Lung (tissue), 12 donors: Measurements from ENCODE around the gene HSD11B1L. TPM values are rescaled to one million over a fixed set of nuclear protein-coding genes. Genes with fewer than 3 reads are reported as not detected.

Experiments used
- ATAC-seq: fragments of 200-7000 bp; cut with Tn5 transposase; one replicate; pipeline ENCODE4 v1.9.1; 2020; ENCODE audit warnings: moderate number of reproducible peaks; ENCODE audit not compliant: insufficient read depth, low FRiP score
- DNase-seq, 3 donors: peaks; one replicate each; pipeline ENCODE4 v3.0.0-alpha.2; 2013 to 2017
- H3K27ac ChIP-seq, 2 donors: one replicate each; pipeline ENCODE4 v1.5.1; 2013; ENCODE audit warnings: mild to moderate bottlenecking in 2 of 2, moderate library complexity in 2 of 2, control low read depth in 1 of 2, inconsistent platforms in 1 of 2, low read depth in 1 of 2, low read length in 1 of 2
- H3K27me3 ChIP-seq, 3 donors: one replicate each; pipeline ENCODE4 v1.5.1; 2013; ENCODE audit warnings: low read length in 2 of 3; ENCODE audit not compliant: control insufficient read depth in 3 of 3, insufficient read depth in 3 of 3
- H3K36me3 ChIP-seq, 4 donors: one replicate each; pipeline ENCODE4 v1.5.1; 2013; ENCODE audit warnings: low read length in 4 of 4, mild to moderate bottlenecking in 1 of 4, moderate library complexity in 1 of 4; ENCODE audit not compliant: control insufficient read depth in 4 of 4, insufficient read depth in 4 of 4
- H3K4me1 ChIP-seq, 5 donors: one replicate each; pipeline ENCODE4 v1.5.1; 2013; ENCODE audit warnings: low read length in 5 of 5, mild to moderate bottlenecking in 2 of 5, moderate library complexity in 1 of 5; ENCODE audit not compliant: control insufficient read depth in 5 of 5, insufficient read depth in 5 of 5
- H3K4me3 ChIP-seq: one replicate; pipeline ENCODE4 v1.5.1; 2013; ENCODE audit warnings: mild to moderate bottlenecking, control low read depth, moderate library complexity
- H3K9ac ChIP-seq, 2 donors: one replicate each; pipeline ENCODE4 v1.5.1; 2013; ENCODE audit warnings: low read length in 2 of 2, control low read depth in 1 of 2; ENCODE audit not compliant: insufficient read depth in 1 of 2
- H3K9me3 ChIP-seq, 4 donors: one replicate each; pipeline ENCODE4 v1.5.1; 2013; ENCODE audit warnings: low read length in 3 of 4, mild to moderate bottlenecking in 1 of 4, moderate library complexity in 1 of 4; ENCODE audit not compliant: control insufficient read depth in 4 of 4, insufficient read depth in 3 of 4
- WGBS, 2 donors: extraction: QIAGEN DNeasy Blood & Tissue Kit; methylation state at CpG; one replicate each; pipeline ENCODE4 v1.1.7; 2013; 5-methylcytosine and 5-hydroxymethylcytosine counted together
- polyA plus RNA-seq, 2 donors: library from polyadenylated mRNA; stranded (reverse); fragments of 200-250 nt; gene quantifications; one replicate each; pipeline ENCODE4 v1.2.1, GENCODE V29; 2013
- total RNA-seq, 2 donors: library from RNA; depleted of rRNA in 1 of 2; stranded (reverse); fragments of >200 nt in 1 of 2; gene quantifications; one replicate each; pipeline ENCODE4 v1.2.1, GENCODE V29; 2014 to 2021
- TF ChIP-seq, protein P1 (sequence below): IDR thresholded peaks from 2 replicates; pipeline ENCODE4 v1.5.1; 2012; ENCODE audit warnings: mild to moderate bottlenecking; ENCODE audit errors: control extremely low read depth, extremely low read depth
- donor health status: control.
- donor health status: control.
- donor health status: Bipolar disorder and iron deficiency.
- donor health status: healthy.
- donor health status: DM: yes; HTN: yes; CAD: no.

HSD11B1L gene
- total and polyA plus RNA-seq, 4 donors = 7.5 to 12.2 (median 9.2) TPM

DNA sequence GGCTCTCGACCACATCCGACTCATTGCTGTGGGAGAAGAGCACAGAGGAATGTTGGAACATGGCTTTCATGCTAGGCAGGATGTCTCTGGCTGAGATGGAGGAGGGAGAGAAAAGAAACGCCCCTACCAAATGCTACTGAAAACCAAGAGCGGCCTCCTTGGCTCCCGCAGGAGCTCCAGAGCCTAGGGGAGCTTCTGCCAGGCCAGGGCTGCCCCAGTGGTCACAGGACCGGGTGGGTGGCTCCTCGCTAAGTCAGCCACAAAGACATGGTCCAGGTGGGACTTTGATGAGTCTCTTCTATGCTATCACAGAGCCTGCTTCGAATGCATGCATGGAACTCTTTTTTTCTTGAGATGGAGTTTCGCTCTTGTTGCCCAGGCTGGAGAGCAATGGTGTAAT lies 32.4 kb downstream of the HSD11B1L start:
- H3K4me1 ChIP-seq = peaks cover 0 to 3% (median 0%) of the 10 kb centered on the region in 5 donors
- no peak for ATAC-seq
- no peak overlapping the region for H3K9ac ChIP-seq
- H3K27ac ChIP-seq = no peak overlapping the region
- peaks cover 2 to 44% (median 11%) of the 10 kb centered on the region in 4 donors for H3K36me3 ChIP-seq
- no peaks in the 10 kb centered on the region for H3K27me3 ChIP-seq
- no peak overlapping the region for H3K4me3 ChIP-seq
- 95 to 98% methylated on average over 9 of the region's 9 CpGs for WGBS, 2 donors
- no peaks in the 10 kb centered on the region for H3K9me3 ChIP-seq
- no peak for DNase-seq
- TF ChIP-seq, protein P1, sequence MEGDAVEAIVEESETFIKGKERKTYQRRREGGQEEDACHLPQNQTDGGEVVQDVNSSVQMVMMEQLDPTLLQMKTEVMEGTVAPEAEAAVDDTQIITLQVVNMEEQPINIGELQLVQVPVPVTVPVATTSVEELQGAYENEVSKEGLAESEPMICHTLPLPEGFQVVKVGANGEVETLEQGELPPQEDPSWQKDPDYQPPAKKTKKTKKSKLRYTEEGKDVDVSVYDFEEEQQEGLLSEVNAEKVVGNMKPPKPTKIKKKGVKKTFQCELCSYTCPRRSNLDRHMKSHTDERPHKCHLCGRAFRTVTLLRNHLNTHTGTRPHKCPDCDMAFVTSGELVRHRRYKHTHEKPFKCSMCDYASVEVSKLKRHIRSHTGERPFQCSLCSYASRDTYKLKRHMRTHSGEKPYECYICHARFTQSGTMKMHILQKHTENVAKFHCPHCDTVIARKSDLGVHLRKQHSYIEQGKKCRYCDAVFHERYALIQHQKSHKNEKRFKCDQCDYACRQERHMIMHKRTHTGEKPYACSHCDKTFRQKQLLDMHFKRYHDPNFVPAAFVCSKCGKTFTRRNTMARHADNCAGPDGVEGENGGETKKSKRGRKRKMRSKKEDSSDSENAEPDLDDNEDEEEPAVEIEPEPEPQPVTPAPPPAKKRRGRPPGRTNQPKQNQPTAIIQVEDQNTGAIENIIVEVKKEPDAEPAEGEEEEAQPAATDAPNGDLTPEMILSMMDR = no peak

DNA sequence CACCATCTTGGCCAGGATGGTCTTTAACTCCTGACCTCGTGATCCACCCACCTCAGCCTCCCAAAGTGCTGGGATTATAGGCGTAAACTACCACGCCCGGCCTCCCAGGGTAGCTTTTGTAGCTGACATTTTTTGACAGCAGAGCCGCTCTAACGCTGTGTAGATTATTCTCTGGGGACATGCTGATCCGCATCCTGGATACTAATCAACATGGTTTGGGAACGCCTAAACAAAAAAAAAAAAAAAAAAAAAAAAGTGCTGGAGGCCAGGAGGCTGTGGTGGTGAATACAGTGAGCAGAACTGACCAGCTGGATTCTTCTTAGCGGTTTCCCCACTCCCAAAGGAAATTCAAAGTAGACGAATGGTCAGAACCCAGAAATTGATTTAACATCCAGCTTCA lies 34.0 kb downstream of the HSD11B1L start:
- Histone ChIP-seq H3K9ac (no peak overlapping the region), H3K27me3 (no peaks in the 10 kb centered on the region), H3K9me3 (no peaks in the 10 kb centered on the region), H3K4me3 (no peak overlapping the region), H3K4me1 (peaks cover 0 to 12% (median 8%) of the 10 kb centered on the region in 5 donors), H3K27ac (no peak overlapping the region), H3K36me3 (peaks cover 2 to 37% (median 11%) of the 10 kb centered on the region in 4 donors)
- 91 to 97% methylated on average over 10 of the region's 10 CpGs for WGBS, 2 donors
- ATAC-seq = no peak
- no peak for DNase-seq
- TF ChIP-seq, protein P1 = no peak

DNA sequence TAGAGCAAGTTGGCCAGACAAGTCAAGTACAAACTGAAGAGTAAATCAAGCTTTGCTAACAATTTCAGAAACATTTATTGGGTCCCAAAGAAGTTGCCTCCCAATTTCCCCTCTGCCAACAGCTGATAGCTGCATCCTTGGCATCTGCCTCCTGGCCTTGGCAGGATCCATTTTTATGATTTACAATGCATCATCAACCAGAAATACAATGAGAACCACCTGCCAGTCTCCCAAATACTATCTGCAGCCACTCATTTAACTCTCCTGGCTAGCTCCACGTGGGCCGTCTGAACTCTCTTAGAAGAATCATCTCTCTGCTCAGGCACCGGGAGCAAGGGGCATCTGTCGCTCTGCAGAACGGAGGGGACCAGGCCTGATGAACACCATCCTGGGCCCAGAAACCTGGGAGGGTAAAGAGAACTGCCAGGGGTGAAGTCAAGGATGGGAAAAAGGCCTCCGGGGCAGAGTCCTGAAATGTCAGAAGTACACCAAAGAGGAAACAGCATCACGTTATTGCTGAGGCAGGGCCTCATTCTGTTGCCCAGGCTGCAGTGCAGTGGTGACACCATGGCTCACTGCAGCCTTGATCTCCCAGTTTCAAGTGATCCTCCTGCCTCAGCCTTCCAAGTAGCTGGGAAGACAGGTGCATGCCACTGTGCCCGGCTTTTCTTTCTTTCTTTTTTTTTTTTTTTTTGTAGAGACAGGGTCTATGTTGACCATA lies 36.5 kb downstream of the HSD11B1L start:
- 83 to 90% methylated on average over 8 of the region's 8 CpGs for WGBS, 2 donors
- Histone ChIP-seq H3K36me3 (peaks cover 0 to 16% (median 2%) of the 10 kb centered on the region in 4 donors), H3K27ac (no peak overlapping the region), H3K27me3 (no peaks in the 10 kb centered on the region), H3K9me3 (no peaks in the 10 kb centered on the region), H3K4me1 (peaks cover 0 to 12% (median 8%) of the 10 kb centered on the region in 5 donors), H3K9ac (no peak overlapping the region), H3K4me3 (no peak overlapping the region)
- TF ChIP-seq, protein P1 = no peak
- no peak for ATAC-seq
- DNase-seq = no peak
